HEK293 (cell line): ENCODE measurements around the gene TGM5.

Source experiments
- CTCF ChIA-PET: fragments of 350-600 bp; formaldehyde crosslinking; extraction: SDS; loops from one replicate; lab custom pipeline; 2021; ENCODE audit warnings: antibody characterized with exemption; lab: Yijun Ruan, JAX
- POLR2A ChIA-PET: fragments of 300-600 bp; formaldehyde crosslinking; extraction: SDS; loops from one replicate; lab custom pipeline; 2020; ENCODE audit warnings: antibody characterized with exemption, inconsistent platforms; lab: Yijun Ruan, JAX
- H3K27ac ChIP-seq: fragments of 200-500 bp; sonication (Bioruptor generic); 2 replicates; pipeline ENCODE4 v1.5.1; 2014; ENCODE audit warnings: low read depth, low read length, control low read depth, inconsistent platforms; ENCODE audit errors: extremely low read depth
- H3K36me3 ChIP-seq, 2 experiments: fragments of 200-500 bp in 1 of 2; sonication (Bioruptor generic) in 1 of 2; 1 replicate in 1 of 2; 2 replicates in 1 of 2; pipeline ENCODE4 v1.5.1; 2014 to 2017; ENCODE audit warnings: inconsistent platforms in 2 of 2, low read length in 2 of 2; ENCODE audit not compliant: control insufficient read depth in 2 of 2, insufficient read depth in 1 of 2
- H3K4me1 ChIP-seq: fragments of 200-500 bp; sonication (Bioruptor generic); 2 replicates; pipeline ENCODE4 v1.5.1; 2014; ENCODE audit warnings: mild to moderate bottlenecking, low read length, inconsistent platforms; ENCODE audit not compliant: control insufficient read depth, insufficient read depth
- H3K4me3 ChIP-seq: 2 replicates; pipeline ENCODE4 v1.5.1; 2011; ENCODE audit warnings: low read depth, mild to moderate bottlenecking, control low read depth, low read length, moderate library complexity
- H3K9me3 ChIP-seq: fragments of 200-500 bp; sonication (Bioruptor generic); 2 replicates; pipeline ENCODE4 v1.5.1; 2014; ENCODE audit warnings: low read depth, low read length, inconsistent platforms; ENCODE audit not compliant: control insufficient read depth, insufficient read depth
- FEZF1 ChIP-seq: fragments of 450-650 bp; formaldehyde crosslinking; IDR thresholded peaks from 2 replicates; pipeline ENCODE4 v1.5.1; 2016; ENCODE audit warnings: missing biosample characterization, missing genetic modification characterization
- GLIS1 ChIP-seq: fragments of 450-650 bp; formaldehyde crosslinking; IDR thresholded peaks from 2 replicates; pipeline ENCODE4 v1.5.1; 2016; ENCODE audit warnings: missing biosample characterization, missing genetic modification characterization
- GLIS2 ChIP-seq: fragments of 450-650 bp; formaldehyde crosslinking; IDR thresholded peaks from 2 replicates; pipeline ENCODE4 v1.5.1; 2016; ENCODE audit warnings: missing biosample characterization, missing genetic modification characterization
- KLF1 ChIP-seq: fragments of 450-650 bp; formaldehyde crosslinking; IDR thresholded peaks from 2 replicates; pipeline ENCODE4 v1.5.1; 2016; ENCODE audit warnings: missing biosample characterization, missing genetic modification characterization
- KLF17 ChIP-seq: fragments of 450-650 bp; formaldehyde crosslinking; IDR thresholded peaks from 2 replicates; pipeline ENCODE4 v1.5.1; 2016; ENCODE audit warnings: missing biosample characterization, missing genetic modification characterization
- MZF1 ChIP-seq: fragments of 450-650 bp; formaldehyde crosslinking; IDR thresholded peaks from 2 replicates; pipeline ENCODE4 v1.5.1; 2017; ENCODE audit warnings: missing biosample characterization, missing genetic modification characterization, borderline replicate concordance
- PRDM1 ChIP-seq: fragments of 450-650 bp; formaldehyde crosslinking; IDR thresholded peaks from 2 replicates; pipeline ENCODE4; 2016; ENCODE audit warnings: missing biosample characterization, missing genetic modification characterization
- SALL2 ChIP-seq: fragments of 450-650 bp; formaldehyde crosslinking; IDR thresholded peaks from 2 replicates; pipeline ENCODE4 v1.5.0; 2017; ENCODE audit warnings: missing biosample characterization, mild to moderate bottlenecking, missing genetic modification characterization, borderline replicate concordance
- ZBTB17 ChIP-seq: fragments of 450-650 bp; formaldehyde crosslinking; IDR thresholded peaks from 2 replicates; pipeline ENCODE4 v1.5.1; 2016; ENCODE audit warnings: missing biosample characterization, missing genetic modification characterization
- ZBTB48 ChIP-seq: fragments of 450-650 bp; formaldehyde crosslinking; IDR thresholded peaks from 2 replicates; pipeline ENCODE4 v1.5.1; 2016; ENCODE audit warnings: missing biosample characterization, missing genetic modification characterization
- ZFP3 ChIP-seq: fragments of 450-650 bp; formaldehyde crosslinking; IDR thresholded peaks from 2 replicates; pipeline ENCODE4 v1.5.1; 2016; ENCODE audit warnings: low read depth, missing biosample characterization, missing genetic modification characterization
- ZNF155 ChIP-seq: fragments of 450-650 bp; formaldehyde crosslinking; IDR thresholded peaks from 2 replicates; pipeline ENCODE4 v1.5.1; 2016; ENCODE audit warnings: missing biosample characterization, missing genetic modification characterization
- ZNF19 ChIP-seq: fragments of 450-650 bp; formaldehyde crosslinking; IDR thresholded peaks from 2 replicates; pipeline ENCODE4; 2016; ENCODE audit warnings: missing biosample characterization, missing genetic modification characterization, low read depth
- ZNF2 ChIP-seq: fragments of 450-650 bp; formaldehyde crosslinking; IDR thresholded peaks from 2 replicates; pipeline ENCODE4 v1.5.1; 2016; ENCODE audit warnings: missing biosample characterization, missing genetic modification characterization
- ZNF248 ChIP-seq: fragments of 450-650 bp; formaldehyde crosslinking; IDR thresholded peaks from 2 replicates; pipeline ENCODE4 v1.5.1; 2017; ENCODE audit warnings: missing biosample characterization, missing genetic modification characterization
- ZNF341 ChIP-seq: fragments of 450-650 bp; formaldehyde crosslinking; IDR thresholded peaks from 2 replicates; pipeline ENCODE4; 2016; ENCODE audit warnings: low read depth, missing biosample characterization, missing genetic modification characterization
- ZNF561 ChIP-seq: fragments of 450-650 bp; IDR thresholded peaks from 2 replicates; pipeline ENCODE4 v1.5.1; 2018; ENCODE audit warnings: missing biosample characterization, missing genetic modification characterization, borderline replicate concordance
- ZNF610 ChIP-seq: fragments of 450-650 bp; formaldehyde crosslinking; IDR thresholded peaks from 2 replicates; pipeline ENCODE4 v1.5.1; 2016; ENCODE audit warnings: missing biosample characterization, missing genetic modification characterization, borderline replicate concordance
- ZNF654 ChIP-seq: fragments of 450-650 bp; formaldehyde crosslinking; IDR thresholded peaks from 2 replicates; pipeline ENCODE4 v1.5.1; 2016; ENCODE audit warnings: low read depth, missing biosample characterization, missing genetic modification characterization
- ZNF658 ChIP-seq: fragments of 450-650 bp; formaldehyde crosslinking; IDR thresholded peaks from 2 replicates; pipeline ENCODE4; 2016; ENCODE audit warnings: missing biosample characterization, missing genetic modification characterization
- ZNF677 ChIP-seq: fragments of 450-650 bp; IDR thresholded peaks from 2 replicates; pipeline ENCODE4 v1.5.0; 2018; ENCODE audit warnings: missing biosample characterization, mild to moderate bottlenecking, missing genetic modification characterization, moderate library complexity
- ZSCAN18 ChIP-seq: fragments of 450-650 bp; formaldehyde crosslinking; IDR thresholded peaks from 2 replicates; pipeline ENCODE4 v1.5.1; 2016; ENCODE audit warnings: missing biosample characterization, missing genetic modification characterization
- TF ChIP-seq, protein P1 (sequence below): fragments of 450-650 bp; formaldehyde crosslinking; IDR thresholded peaks from 2 replicates; pipeline ENCODE4 v1.5.1; 2016; ENCODE audit warnings: missing biosample characterization, missing genetic modification characterization, borderline replicate concordance
- TF ChIP-seq, protein P2 (sequence below): fragments of 450-650 bp; formaldehyde crosslinking; IDR thresholded peaks from 2 replicates; pipeline ENCODE4 v1.5.1; 2017; ENCODE audit warnings: missing biosample characterization, missing genetic modification characterization

TGM5 gene

DNA sequence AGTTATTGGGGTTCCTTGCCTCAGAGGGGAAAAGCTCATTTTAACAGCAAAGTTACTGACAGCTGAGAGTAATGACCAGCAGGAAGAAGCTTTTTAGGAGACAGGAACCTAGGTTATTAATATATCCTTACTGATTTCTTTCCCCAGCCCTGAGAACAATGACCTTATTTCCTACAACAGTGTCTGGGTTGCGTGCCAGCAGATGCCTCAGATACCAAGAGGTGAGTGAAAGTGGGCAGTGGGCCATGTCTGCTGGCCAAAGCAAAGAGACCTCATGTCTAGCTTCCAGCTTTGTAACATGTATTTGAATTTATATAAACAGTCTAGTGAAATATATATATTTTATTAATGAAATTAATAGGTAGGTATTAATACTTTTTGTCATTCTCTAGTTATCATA, 76.5 kb downstream of the TGM5 start:
- ChIA-PET POLR2A (no interaction called here), CTCF (interaction anchor here (2.3 to 7.1 kb wide), 2 partner anchors 14 to 96 kb away, joined by 17 to 38 read pairs; no protein-coding TSS in a partner anchor)
- TF ChIP-seq KLF1 (no peak), SALL2 (tag by site-specific recombination) (no peak)
- Histone ChIP-seq H3K36me3 (peaks cover 30 to 66% of the 10 kb centered on the region in 2 experiments), H3K9me3 (no peaks in the 10 kb centered on the region), H3K4me3 (no peak overlapping the region), H3K4me1 (peaks cover 3% of the 10 kb centered on the region; the same call in 1 of the 2 replicates), H3K27ac (no peak overlapping the region)

DNA sequence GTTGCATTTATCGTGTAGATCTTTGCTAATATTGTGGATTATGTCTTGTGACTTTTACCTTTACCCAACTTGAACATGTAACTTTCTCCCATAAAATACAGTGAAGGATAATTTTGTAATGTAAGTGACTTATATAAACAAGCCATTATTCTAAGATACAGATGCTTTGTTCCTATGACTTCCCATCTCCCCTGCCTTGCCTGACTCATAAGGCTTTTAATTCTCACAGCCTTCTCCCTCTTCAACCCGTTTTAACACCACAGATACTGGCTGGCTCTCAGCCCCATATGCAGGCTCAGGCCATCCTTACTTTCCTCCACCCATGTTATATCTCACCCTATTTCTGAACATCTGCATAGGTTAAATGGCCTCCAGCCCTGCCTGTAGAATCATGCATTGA, 77.4 kb downstream of the TGM5 start:
- no peak overlapping the region for H3K27ac ChIP-seq

GRCh38 chr15:43187544-43188155, 79.1 kb downstream of the TGM5 start:
- peaks cover 3% of the 10 kb centered on the region; the same call in 1 of the 2 replicates for H3K4me1 ChIP-seq
- CTCF ChIA-PET = interaction anchor here (0.6 to 1.4 kb wide), 2 partner anchors 27 to 36 kb away, joined by 4 to 7 read pairs; no protein-coding TSS in a partner anchor
- TF ChIP-seq ZNF19 (no peak), ZNF654 (peak; percentile 29)
- no peaks in the 10 kb centered on the region for H3K9me3 ChIP-seq
- POLR2A ChIA-PET = no interaction called here
- no peak overlapping the region for H3K4me3 ChIP-seq
- peaks cover 13 to 59% of the 10 kb centered on the region in 2 experiments for H3K36me3 ChIP-seq
- H3K27ac ChIP-seq = no peak overlapping the region

More for the DNA sequence above, 77.4 kb downstream of the TGM5 start:
- Histone ChIP-seq H3K36me3 (peaks cover 26 to 60% of the 10 kb centered on the region in 2 experiments), H3K4me1 (peaks cover 3% of the 10 kb centered on the region; the same call in 1 of the 2 replicates), H3K9me3 (no peaks in the 10 kb centered on the region), H3K4me3 (no peak overlapping the region)
- CTCF ChIA-PET = no interaction called here
- POLR2A ChIA-PET = no interaction called here
- TF ChIP-seq ZNF561 (no peak), MZF1 (tag by site-specific recombination) (no peak), ZBTB48 (tag by site-specific recombination) (no peak), ZBTB17 (tag by site-specific recombination) (no peak)

DNA sequence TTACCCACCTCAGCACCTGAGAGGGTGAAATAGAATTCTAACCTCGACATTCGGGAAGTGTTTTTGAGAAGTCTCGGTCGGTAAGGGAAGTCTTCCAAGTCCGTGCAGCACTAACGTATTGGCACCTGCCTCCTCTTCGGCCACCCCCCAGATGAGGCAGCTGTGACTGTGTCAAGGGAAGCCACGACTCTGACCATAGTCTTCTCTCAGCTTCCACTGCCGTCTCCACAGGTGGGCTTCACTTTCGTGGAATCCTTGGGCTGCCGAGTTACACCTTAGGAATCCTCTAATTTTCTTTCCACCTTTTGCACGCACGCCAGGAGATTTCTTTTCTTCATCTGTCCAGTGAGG, 80.8 kb downstream of the TGM5 start:
- H3K36me3 ChIP-seq = peaks cover 7 to 46% of the 10 kb centered on the region in 2 experiments; a peak in 2 of 3 replicates
- ChIA-PET CTCF (interaction anchor here (0.9 to 1.9 kb wide), 8 partner anchors 9 to 135 kb away, joined by 3 to 13 read pairs (median 4); no protein-coding TSS in a partner anchor), POLR2A (no interaction called here)
- H3K9me3 ChIP-seq = no peaks in the 10 kb centered on the region
- H3K27ac ChIP-seq = peak overlapping the region; percentile 59; the same call in 1 of the 2 replicates
- H3K4me3 ChIP-seq = peak overlapping the region; percentile 91
- peaks cover 3% of the 10 kb centered on the region; the same call in 1 of the 2 replicates for H3K4me1 ChIP-seq
- TF ChIP-seq ZNF610 (no peak), ZNF248 (no peak), FEZF1 (tag by site-specific recombination) (no peak), GLIS2 (tag by site-specific recombination) (peak; percentile 38), ZNF677 (no peak), ZNF2 (no peak), GLIS1 (tag by site-specific recombination) (no peak), ZNF155 (no peak), ZNF341 (tag by site-specific recombination) (no peak), ZSCAN18 (tag by site-specific recombination) (no peak), ZFP3 (tag by site-specific recombination) (no peak), PRDM1 (tag by site-specific recombination) (no peak), KLF17 (no peak), ZNF658 (tag by site-specific recombination) (no peak)
- TF ChIP-seq, protein P1, sequence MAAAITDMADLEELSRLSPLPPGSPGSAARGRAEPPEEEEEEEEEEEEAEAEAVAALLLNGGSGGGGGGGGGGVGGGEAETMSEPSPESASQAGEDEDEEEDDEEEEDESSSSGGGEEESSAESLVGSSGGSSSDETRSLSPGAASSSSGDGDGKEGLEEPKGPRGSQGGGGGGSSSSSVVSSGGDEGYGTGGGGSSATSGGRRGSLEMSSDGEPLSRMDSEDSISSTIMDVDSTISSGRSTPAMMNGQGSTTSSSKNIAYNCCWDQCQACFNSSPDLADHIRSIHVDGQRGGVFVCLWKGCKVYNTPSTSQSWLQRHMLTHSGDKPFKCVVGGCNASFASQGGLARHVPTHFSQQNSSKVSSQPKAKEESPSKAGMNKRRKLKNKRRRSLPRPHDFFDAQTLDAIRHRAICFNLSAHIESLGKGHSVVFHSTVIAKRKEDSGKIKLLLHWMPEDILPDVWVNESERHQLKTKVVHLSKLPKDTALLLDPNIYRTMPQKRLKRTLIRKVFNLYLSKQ (tag by site-specific recombination) = no peak
- TF ChIP-seq, protein P2, sequence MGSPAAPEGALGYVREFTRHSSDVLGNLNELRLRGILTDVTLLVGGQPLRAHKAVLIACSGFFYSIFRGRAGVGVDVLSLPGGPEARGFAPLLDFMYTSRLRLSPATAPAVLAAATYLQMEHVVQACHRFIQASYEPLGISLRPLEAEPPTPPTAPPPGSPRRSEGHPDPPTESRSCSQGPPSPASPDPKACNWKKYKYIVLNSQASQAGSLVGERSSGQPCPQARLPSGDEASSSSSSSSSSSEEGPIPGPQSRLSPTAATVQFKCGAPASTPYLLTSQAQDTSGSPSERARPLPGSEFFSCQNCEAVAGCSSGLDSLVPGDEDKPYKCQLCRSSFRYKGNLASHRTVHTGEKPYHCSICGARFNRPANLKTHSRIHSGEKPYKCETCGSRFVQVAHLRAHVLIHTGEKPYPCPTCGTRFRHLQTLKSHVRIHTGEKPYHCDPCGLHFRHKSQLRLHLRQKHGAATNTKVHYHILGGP (tag by site-specific recombination) = no peak
